DOHH2 (cell line): ENCODE data around the gene TTC7B.

Experiments
- CTCF ChIP-seq: fragments of 200-600 bp; sonication (generic); IDR thresholded peaks from one replicate; pipeline ENCODE4 v1.5.1; 2014; ENCODE audit warnings: antibody characterized with exemption, mild to moderate bottlenecking, low read depth, low read length; ENCODE audit not compliant: poor library complexity, severe bottlenecking
- EZH2phosphoT487 ChIP-seq: fragments of 200-600 bp; sonication (generic); IDR thresholded peaks from 2 replicates; pipeline ENCODE4 v1.6.1; 2017; ENCODE audit warnings: borderline replicate concordance, mild to moderate bottlenecking, antibody characterized with exemption, low read length, moderate library complexity, mixed read lengths

DNA sequence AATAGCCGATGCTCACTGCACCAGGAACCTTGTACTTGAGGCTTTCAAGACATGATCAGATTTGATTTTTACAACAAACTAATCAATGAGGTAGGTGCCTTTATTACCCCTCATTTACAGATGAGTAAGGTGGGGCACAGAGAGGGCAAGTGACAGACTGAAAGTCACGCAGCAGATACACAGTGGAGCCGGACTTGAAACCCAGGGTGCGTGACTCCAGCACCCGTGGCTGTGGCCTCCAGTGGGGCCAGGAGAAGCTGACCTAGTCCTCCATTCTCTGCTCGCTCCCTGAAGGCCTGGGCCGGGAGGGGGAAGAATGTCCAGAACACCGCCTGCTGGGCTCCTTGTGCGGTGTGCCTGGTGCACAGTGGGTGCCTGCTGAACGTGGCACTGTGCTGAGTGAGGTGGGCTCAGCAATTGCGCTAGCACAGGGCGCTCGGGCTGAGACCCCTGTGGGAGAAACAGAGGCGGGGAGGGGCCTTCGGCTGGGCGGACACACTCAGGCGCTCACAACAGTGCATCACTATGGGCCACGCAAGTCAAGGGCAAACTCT is 294.2 kb downstream of the TTC7B start:
- TF ChIP-seq CTCF: no peak
- no peak for TF ChIP-seq EZH2phosphoT487
